COLO668 (cell line): ENCODE data around the gene CYTH1.

Experiments used
- DNase-seq: peaks from one replicate; lab custom pipeline; 2025; ENCODE audit not compliant: unreplicated experiment; lab: John Stamatoyannopoulos, UW

Gene CYTH1

DNA sequence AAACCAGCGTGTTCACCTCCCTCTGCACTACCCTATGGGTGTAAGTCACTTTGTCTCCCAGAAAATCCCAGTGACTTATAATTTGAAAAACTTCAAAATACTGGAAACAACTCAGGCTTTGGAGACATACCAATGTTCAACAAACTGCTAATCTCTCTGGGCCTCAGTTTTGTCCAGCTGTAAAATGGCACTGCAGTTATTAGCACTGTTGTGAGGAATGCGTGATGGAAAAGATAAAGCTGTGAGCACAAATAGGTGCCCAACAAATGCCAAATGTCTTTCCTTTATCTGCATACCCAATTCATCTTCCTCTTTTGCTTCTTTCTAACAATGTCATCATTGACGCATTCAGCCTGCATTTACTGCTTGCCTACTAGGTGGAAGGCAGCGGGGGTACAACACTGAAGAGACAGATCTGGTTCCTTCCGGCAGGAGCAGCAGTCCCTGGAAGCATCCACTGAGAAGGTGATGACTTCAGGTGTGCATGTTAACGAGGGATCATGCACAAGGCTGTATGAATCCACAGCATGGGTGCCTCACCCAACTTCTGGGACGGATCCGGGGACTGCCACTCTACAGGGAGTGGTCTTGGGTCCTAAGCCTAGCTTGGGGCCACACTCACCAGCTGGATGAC lies 63.4 kb downstream of the CYTH1 start:
- DNase-seq, result peak; percentile 4

DNA sequence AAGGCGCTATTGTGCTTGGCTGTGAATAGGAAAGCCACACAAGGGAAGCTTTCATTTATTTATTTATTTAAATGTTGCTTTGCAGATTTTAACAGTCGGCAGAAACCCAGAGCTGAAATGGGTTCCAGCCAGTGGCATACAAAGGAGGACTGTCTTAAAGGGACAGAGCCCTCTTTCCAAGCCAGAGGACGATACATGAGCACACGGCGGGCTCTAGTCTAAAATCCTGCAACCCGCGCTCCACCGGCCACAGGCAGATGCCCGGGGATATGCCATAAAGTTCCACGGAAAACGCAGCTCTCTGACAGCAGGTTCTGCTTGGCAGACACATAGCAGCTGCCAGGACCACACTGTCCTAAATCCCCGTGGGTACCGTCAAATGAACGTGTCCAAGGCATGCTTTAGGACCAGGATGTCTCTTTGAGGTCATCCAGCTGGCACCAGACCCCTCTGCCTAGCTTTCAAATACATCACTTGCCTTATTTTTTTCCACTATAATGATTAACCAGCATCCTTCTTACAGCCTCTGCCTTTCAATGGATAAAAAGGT lies 64.6 kb downstream of the CYTH1 start:
- peak; percentile 54 for DNase-seq

DNA sequence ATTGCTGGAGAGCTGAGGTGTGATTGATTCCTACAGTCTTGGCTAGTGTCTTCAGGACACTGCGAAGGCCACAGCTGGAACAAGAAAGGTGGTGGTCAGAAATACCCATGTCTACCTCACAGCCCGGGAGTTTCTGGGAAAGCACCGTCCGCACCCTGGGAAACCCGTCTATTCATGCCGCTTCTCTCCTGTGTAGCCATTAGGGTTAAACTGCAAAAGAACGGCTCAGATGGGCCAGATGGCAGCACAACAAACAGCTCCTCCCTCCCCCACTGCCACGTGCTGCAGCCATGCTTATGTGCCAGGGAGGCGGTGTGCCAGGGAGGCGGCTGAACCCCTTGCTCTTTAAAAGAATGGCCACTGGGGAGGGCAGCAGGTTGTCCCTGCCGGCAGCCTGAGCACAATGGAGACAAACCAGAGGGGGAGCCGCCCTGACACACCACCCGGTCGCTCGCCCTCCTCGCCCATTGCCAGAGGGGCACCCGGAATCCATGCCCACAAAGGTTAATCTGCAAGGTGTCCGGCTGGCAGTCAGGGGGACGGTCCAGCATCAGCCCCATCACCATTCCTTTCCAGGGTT lies 65.2 kb downstream of the CYTH1 start:
- peak; percentile 70 for DNase-seq

- no peak for DNase-seq
These were observed 65.8 kb downstream of the CYTH1 start for GRCh38 chr17:78716292-78716691.

DNA sequence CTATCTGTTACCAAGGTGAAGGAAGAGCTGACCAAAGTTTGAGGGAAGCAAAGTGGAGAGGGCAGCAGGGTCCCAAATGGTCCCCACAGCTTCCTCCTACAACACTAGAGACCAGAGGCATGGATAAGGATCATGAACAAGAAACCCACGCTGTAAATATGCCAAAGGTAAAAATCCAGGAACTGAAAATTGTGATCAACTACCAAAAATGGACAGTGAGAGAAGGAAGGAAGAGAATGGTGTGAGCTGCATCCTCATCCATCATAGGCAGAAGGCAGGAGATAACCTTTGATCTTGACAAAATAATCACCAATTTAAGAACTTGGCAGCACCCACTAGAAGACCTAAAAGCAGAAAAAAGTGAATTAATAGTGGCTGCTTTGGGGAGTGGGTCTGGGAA lies 66.2 kb downstream of the CYTH1 start:
- no peak for DNase-seq

GRCh38 chr17:78715000-78715771 lies 66.9 kb downstream of the CYTH1 start:
- DNase-seq, result no peak

DNA sequence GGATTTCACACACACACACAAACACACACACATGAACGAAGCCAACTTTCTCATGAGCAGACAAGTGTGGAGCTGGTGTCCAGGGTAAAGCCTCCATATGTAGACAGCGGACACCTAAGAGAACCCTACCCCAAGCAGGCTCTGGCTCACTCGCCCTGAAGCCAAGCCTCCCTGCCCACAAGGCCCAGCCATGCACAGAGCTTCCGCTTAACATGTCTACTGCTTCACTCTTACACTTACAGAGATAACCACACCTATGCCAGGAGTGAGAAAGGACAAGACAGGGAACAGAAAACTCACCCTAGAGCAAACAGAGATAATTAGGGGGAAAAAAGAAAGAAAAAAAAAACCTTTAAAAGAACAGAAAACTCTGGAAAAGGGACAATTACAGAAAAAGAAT lies 67.5 kb downstream of the CYTH1 start:
- no peak for DNase-seq

GRCh38 chr17:78712043-78712442 lies 70.0 kb downstream of the CYTH1 start:
- DNase-seq, result no peak

DNA sequence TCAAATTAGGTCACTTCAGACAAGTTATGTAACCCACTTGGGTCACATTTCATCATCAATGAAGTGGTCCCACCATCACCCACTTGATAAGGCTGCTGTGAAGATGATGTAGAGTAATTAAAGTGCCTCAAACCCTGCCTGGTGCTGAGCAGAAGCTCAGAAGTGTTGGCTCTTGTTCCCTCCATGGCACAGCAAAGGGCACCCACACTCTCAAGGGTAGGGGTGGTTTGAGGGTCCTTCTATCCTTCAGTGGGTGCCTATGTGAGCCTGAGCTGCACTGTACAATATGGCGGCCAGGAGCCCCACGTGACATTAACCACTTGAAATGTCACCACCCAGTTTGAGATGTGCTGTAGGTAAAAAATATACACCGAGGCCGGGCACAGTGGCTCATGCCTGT lies 71.5 kb downstream of the CYTH1 start:
- DNase-seq, result no peak

DNA sequence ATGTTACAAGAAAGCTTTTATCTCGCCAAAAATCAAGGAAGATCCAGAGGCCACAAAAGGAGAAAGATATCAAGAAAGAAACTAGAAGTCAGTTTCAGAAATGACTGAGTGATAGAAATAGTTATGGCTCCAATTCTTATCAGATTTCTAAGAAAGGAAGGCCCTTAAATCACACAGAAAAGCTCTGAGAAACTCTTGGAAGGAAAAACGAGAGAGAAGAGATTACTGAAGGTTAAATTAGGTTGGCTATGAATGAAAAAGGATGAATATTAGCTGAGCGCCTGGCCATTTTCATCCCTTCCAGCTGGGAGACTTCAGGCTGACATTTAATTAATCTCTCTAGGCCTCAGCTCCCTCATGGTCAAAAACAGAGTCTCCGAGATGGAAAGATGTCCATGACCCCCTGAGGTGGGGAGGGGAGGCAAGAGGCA lies 72.3 kb downstream of the CYTH1 start:
- no peak for DNase-seq

DNA sequence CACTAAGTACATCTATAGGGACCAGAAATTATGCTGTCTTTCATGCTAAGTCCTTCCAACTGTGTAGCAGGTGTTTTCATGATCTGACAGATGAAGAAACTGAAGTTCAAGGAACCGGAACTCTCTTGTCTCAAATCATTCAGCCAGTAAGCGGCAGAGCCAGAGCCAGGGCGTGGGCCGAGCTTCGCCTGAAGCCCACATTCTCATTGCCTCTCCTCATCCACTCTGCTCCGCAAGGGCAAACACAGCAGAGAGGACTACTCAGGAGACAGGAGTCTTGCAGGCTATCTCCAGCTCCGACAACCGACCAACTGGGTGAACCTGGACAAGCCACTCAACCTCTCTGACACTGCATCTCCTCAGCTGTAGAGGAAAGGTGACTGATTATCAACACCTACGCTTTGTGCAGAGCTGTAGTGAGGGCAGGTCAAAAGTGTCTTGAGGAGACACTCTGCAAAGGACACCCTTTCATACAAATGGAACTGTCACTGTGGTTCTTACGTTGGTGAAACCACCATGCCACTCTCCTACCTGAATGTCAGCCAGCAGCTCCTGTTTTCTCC lies 72.9 kb downstream of the CYTH1 start:
- DNase-seq, result no peak

DNA sequence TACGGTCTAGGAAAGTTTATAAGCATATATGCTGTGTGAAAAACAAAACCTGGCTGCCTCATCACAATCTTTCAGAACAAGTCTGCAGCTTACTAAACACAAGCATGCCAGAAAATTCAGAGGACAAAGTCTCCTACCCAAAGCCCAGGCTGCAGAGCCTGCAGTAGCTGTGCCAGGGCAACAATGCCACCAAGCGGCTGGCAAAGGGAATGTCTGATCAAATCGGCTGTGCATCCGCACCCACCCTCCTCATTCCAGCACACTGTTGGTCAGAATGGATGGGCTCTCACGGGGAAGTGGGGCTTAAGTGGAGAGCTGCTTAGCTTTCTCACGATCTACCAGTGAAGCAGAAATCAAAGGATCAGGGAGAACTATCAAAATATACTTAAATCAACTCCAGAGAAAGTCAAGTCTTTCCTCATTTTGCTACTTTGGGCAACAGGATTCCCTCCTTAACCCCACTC lies 73.5 kb downstream of the CYTH1 start:
- DNase-seq, result peak; percentile 51

- no peak for DNase-seq
These were observed 74.2 kb downstream of the CYTH1 start for GRCh38 chr17:78707923-78708322.

DNA sequence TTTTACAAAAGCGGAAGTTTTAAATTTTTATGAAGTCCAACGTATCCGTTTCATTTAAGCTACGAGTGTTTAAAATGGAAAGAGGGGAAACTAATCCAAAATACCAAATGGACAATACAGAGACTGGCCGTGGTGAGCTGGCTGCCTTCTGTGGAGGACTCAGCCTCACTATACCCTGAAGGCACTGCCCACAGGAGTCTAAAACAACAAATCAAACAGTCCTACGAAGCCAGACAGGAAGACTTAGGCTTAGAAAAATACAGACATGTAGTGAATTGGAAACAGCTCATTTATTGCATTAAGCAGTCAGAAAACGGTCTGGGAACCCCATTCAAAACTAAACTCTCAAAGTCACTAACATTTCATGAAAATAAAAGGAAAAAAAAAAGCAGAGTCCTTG lies 75.1 kb downstream of the CYTH1 start:
- DNase-seq, result no peak

GRCh38 chr17:78706271-78706915 lies 75.7 kb downstream of the CYTH1 start:
- no peak for DNase-seq

DNA sequence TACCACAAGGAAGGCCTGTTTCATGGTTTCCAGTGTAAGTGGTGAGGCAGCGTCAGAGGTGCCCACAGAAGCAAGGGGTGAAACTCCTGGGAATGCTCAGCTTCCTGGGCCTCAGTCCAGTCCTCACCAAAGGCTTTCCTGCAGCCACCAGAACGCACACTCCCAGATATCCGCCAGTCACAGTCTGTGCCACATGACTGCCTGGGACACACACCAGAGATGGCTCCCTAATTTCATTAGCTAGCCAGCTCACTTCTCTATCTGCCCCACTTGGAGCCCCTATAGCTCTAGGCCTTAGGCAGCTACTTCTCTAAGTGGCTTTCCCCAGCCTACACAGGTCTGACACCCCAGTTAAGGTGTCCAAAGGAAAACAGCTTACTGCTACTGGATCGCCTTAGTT lies 77.0 kb downstream of the CYTH1 start:
- DNase-seq, result no peak

GRCh38 chr17:78704594-78704993 lies 77.5 kb downstream of the CYTH1 start:
- DNase-seq, result no peak

- no peak for DNase-seq
These were observed 84.3 kb downstream of the CYTH1 start for GRCh38 chr17:78697554-78698343.

GRCh38 chr17:78697122-78697521 lies 85.0 kb downstream of the CYTH1 start:
- no peak for DNase-seq
